Measurements from ENCODE around the gene EIF4E3.

- TF ChIP-seq CTCF (optimal IDR thresholded peaks at IDR 0.05 in 1 of 3, IDR thresholded peaks at IDR 0.05 in 1 of 3, conservative IDR thresholded peaks at IDR 0.05 in 1 of 3; ENCODE audit: extremely low read depth in 1 of 3, insufficient read depth in 2 of 3, low read length in 3 of 3) (no peak), EZH2 (IDR thresholded peaks at IDR 0.05; ENCODE audit: low read length) (no peak)
These were observed 70.1 kb downstream of the EIF4E3 start for GRCh38 chr3:71655061-71655460.
